ENCODE results near the gene SLC6A9. TPM values are rescaled to one million over a fixed set of nuclear protein-coding genes. Genes with fewer than 3 reads are reported as not detected.
A peak's percentile ranks its signal among the peaks of the same experiment; 100 is the strongest.

The SLC6A9 gene
- total RNA-seq, 1 donor from 2014 or later: 61.7 TPM

DNA sequence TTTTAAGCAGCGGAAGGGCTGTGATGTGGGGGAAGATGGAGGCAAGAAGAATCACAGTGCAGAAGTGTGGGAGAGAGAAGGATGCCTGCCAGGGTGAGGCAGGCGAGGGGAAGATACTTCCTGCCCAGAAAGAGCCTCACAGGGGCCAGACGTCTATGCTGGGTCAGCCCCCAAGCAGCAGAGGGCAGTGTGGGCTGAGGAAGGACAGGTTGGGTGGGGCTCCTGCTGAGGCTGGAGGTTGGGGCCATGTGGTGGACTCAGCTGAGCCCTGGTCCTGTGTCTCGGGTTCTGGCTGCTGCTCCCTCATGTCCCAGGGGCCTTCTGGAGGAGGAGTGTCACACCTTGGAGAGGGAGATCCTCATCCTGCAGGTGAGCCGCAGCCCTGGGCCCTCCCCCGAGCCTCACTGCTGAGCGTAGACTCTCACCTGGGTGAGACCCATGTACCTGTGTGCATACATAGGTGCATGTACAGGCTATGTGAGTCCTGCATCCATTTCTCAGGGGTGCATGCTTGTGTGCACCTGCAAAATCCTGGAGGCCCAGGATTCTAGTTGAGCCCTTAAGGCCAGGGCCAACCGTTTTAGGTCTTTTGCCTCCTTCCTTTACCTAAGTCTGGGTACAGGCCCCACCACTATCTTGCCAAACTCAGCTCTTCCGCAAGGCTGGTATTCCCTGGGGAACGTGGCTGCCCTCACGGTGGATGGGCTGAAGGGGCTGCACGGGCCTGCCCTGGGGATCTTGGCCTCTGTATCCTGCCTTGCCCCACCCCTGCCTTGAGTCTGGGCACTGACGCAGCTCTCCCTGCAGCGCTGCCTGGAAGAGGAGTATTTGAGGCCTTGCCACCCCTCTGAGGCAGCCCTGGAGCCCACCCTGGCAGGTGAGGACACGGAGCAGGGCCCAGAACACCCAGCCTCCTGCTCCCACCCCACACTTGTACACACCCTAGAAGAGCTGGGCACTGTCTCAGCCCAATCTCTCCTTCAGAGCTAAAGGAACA lies 36.2 kb downstream of the SLC6A9 start:
- H3K27ac Mint-ChIP-seq (ENCODE audit: unreplicated experiment): no peak overlapping the region
- H3K4me3 Mint-ChIP-seq (ENCODE audit: unreplicated experiment): no peak overlapping the region

DNA sequence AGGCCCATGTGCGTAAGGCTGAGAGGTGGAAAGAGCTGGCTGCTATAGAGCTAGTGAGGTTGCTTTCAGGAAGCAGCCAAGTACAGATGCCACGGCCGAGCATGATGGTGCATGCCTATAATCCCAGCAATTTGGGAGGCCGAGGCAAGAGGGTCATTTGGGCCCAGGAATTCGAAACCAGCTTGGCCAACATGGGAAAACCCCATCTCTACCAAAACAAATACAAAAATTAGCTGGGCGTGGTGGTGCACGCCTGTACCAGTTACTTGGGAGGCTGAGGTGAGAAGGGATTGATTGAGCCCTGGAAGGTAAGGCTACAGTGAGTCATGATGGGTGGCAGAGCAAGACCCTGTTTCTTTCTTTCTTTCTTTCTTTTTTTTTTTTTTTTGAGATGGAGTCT lies 37.2 kb downstream of the SLC6A9 start:
- TF ChIP-seq, protein P1, sequence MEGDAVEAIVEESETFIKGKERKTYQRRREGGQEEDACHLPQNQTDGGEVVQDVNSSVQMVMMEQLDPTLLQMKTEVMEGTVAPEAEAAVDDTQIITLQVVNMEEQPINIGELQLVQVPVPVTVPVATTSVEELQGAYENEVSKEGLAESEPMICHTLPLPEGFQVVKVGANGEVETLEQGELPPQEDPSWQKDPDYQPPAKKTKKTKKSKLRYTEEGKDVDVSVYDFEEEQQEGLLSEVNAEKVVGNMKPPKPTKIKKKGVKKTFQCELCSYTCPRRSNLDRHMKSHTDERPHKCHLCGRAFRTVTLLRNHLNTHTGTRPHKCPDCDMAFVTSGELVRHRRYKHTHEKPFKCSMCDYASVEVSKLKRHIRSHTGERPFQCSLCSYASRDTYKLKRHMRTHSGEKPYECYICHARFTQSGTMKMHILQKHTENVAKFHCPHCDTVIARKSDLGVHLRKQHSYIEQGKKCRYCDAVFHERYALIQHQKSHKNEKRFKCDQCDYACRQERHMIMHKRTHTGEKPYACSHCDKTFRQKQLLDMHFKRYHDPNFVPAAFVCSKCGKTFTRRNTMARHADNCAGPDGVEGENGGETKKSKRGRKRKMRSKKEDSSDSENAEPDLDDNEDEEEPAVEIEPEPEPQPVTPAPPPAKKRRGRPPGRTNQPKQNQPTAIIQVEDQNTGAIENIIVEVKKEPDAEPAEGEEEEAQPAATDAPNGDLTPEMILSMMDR (IDR thresholded peaks at IDR 0.05): no peak
- Mint-ChIP-seq H3K27ac (ENCODE audit: unreplicated experiment) (no peak overlapping the region), H3K36me3 (ENCODE audit: low read depth) (no peaks in the 10 kb centered on the region), H3K27me3 (ENCODE audit: low read depth) (no peaks in the 10 kb centered on the region), H3K4me3 (ENCODE audit: unreplicated experiment) (no peak overlapping the region), H3K9me3 (ENCODE audit: low read depth) (no peaks in the 10 kb centered on the region), H3K4me1 (ENCODE audit: low read depth) (peaks cover 25% of the 10 kb centered on the region)
- no peak for DNase-seq (ENCODE audit: low spot score)

More for the DNA sequence above, 36.2 kb downstream of the SLC6A9 start:
- TF ChIP-seq, protein P1 (IDR thresholded peaks at IDR 0.05): peak; percentile 57
- no peaks in the 10 kb centered on the region for H3K27me3 Mint-ChIP-seq (ENCODE audit: low read depth)
- H3K9me3 Mint-ChIP-seq (ENCODE audit: low read depth): no peaks in the 10 kb centered on the region
- H3K4me1 Mint-ChIP-seq (ENCODE audit: low read depth): peaks cover 25% of the 10 kb centered on the region
- DNase-seq (ENCODE audit: low spot score): no peak
- H3K36me3 Mint-ChIP-seq (ENCODE audit: low read depth): peaks cover 3% of the 10 kb centered on the region

DNA sequence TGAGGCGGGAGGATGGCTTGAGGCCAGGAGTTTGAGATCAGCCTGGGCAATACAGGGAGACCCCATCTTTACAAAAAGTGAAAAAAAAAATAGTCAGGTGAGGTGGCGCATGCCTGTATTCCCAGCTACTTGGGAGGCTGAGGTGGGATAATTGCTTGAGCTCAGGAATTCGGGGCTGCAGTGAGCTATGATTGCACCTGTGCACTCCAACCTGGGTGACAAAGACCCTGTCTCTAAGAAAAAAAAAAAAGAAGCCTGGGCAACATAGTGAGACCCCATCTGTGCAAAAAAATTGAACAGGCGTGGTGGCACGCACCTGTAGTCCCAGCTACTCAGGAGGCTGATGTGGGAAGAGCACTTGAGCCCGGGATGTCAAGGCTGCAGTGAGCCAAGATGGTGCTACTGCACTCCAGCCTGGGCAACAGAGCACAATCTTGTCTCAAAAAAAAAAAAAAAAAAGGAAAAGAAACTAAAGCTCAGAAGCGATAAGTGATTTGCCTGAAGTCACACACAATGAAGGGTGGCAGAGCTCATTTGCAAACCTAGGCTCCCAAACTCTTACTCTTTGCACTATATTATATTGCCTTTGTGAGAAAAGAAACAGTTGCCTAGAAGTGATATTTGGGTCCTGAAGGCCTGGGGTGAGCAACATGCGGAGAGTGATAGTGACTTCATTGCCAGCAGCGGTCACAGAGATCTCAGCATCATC lies 37.9 kb downstream of the SLC6A9 start:
- H3K9me3 Mint-ChIP-seq (ENCODE audit: low read depth): no peaks in the 10 kb centered on the region
- no peak for DNase-seq (ENCODE audit: low spot score)
- H3K4me3 Mint-ChIP-seq (ENCODE audit: unreplicated experiment): no peak overlapping the region
- no peak overlapping the region for H3K27ac Mint-ChIP-seq (ENCODE audit: unreplicated experiment)
- no peaks in the 10 kb centered on the region for H3K27me3 Mint-ChIP-seq (ENCODE audit: low read depth)
- peaks cover 25% of the 10 kb centered on the region for H3K4me1 Mint-ChIP-seq (ENCODE audit: low read depth)
- H3K36me3 Mint-ChIP-seq (ENCODE audit: low read depth): no peaks in the 10 kb centered on the region
- TF ChIP-seq, protein P1 (IDR thresholded peaks at IDR 0.05): no peak

- Mint-ChIP-seq H3K4me3 (ENCODE audit: unreplicated experiment) (peak overlapping the region; percentile 85), H3K36me3 (ENCODE audit: low read depth) (no peaks in the 10 kb centered on the region), H3K9me3 (ENCODE audit: low read depth) (no peaks in the 10 kb centered on the region), H3K27ac (ENCODE audit: unreplicated experiment) (peak overlapping the region; percentile 88), H3K4me1 (ENCODE audit: low read depth) (peaks cover 25% of the 10 kb centered on the region), H3K27me3 (ENCODE audit: low read depth) (no peaks in the 10 kb centered on the region)
- TF ChIP-seq, protein P1 (IDR thresholded peaks at IDR 0.05): no peak
- DNase-seq (ENCODE audit: low spot score): no peak
Measured at GRCh38 chr1:43992232-43992995, 38.8 kb downstream of the SLC6A9 start.
